Psoas muscle (tissue), 8 donors: ENCODE results near the gene CTDP1. TPM values are rescaled to one million over a fixed set of nuclear protein-coding genes. Genes with fewer than 3 reads are reported as not detected.
A peak's percentile ranks its signal among the peaks of the same experiment; 100 is the strongest.

ENCODE experiments used
- ATAC-seq, 4 donors: fragments of 200-7000 bp; cut with Tn5 transposase; one replicate each; pipeline ENCODE4 v1.9.1; 2020; ENCODE audit warnings: moderate library complexity in 3 of 4, mild to moderate bottlenecking in 2 of 4
- DNase-seq, 2 donors: peaks; one replicate each; pipeline ENCODE4 v3.0.0-alpha.2; 2020
- H3K27ac ChIP-seq: fragments of 200-600 bp; one replicate; pipeline ENCODE4 v1.8.0; 2022
- H3K27me3 ChIP-seq, 3 donors: fragments of 200-600 bp in 1 of 3; one replicate each; pipeline versions ENCODE4 v1.6.1 to v1.8.0; 2013 to 2022; ENCODE audit warnings: low read length in 2 of 3, mild to moderate bottlenecking in 2 of 3, moderate library complexity in 1 of 3; ENCODE audit not compliant: insufficient read depth in 3 of 3
- H3K36me3 ChIP-seq, 2 donors: fragments of 200-600 bp in 1 of 2; one replicate each; pipeline versions ENCODE4 v1.6.1 to v1.8.0; 2013 to 2022; ENCODE audit warnings: low read depth in 1 of 2, mild to moderate bottlenecking in 1 of 2, moderate library complexity in 1 of 2; ENCODE audit not compliant: insufficient read depth in 1 of 2
- H3K4me1 ChIP-seq: fragments of 200-600 bp; one replicate; pipeline ENCODE4 v1.8.0; 2022
- H3K4me3 ChIP-seq: fragments of 200-600 bp; one replicate; pipeline ENCODE4 v1.8.0; 2022; ENCODE audit warnings: mild to moderate bottlenecking
- H3K9me3 ChIP-seq: fragments of 200-600 bp; one replicate; pipeline ENCODE4 v1.8.0; 2022
- CTCF ChIP-seq: fragments of 200-600 bp; IDR thresholded peaks from one replicate; pipeline ENCODE4 v1.8.0; 2022; ENCODE audit warnings: antibody characterized with exemption
- WGBS, 3 donors: extraction: QIAGEN DNeasy Blood & Tissue Kit; methylation state at CpG; one replicate each; pipeline versions ENCODE4 v1.1.6 to v1.1.7; 2013; 5-methylcytosine and 5-hydroxymethylcytosine counted together
- intact Hi-C, 2 donors: fragments of 100-400 bp; cut with DNase I; formaldehyde crosslinking; loops; one replicate each; pipeline versions ENCODE4 v1.11.0 to v1.14.2; 2022
- polyA plus RNA-seq, 3 donors: library from polyadenylated mRNA; stranded (reverse); fragments of 200-250 nt; gene quantifications; one replicate each; pipeline ENCODE4 v1.2.3, GENCODE V29; 2013
- total RNA-seq, 4 donors: library from RNA; stranded (reverse); fragmentation: NEBNext Ultra II Directional in 2 of 4; extraction: Animal tissue kit (Norgen Biotek cat#: 25700) in 2 of 4; gene quantifications; one replicate each; pipeline versions ENCODE4 v1.2.1 to v1.2.4, GENCODE V29; 2021 to 2023
- donor health status: healthy with polysubstance abuse.
- donor health status: DM: no; HTN: no; CAD: no; lungs with moderate emphysema.
- donor health status: Bipolar disorder and iron deficiency.
- donor health status: healthy.
- donor health status: DM: yes; HTN: yes; CAD: no.
- donor health status: DM: no; HTN: no; CAD: no.
- donor health status: DM: no; HTN: no; CAD: no.
- donor health status: DM: yes; HTN: yes; CAD: no.

CTDP1 gene
- total and polyA plus RNA-seq, 7 donors: 7.6 to 21.6 (median 12.4) TPM

GRCh38 chr18:79644006-79644665, 35.5 kb upstream of the CTDP1 start:
- no peak overlapping the region for H3K4me3 ChIP-seq
- DNase-seq (peak; percentile 53 to 72), ATAC-seq (peak; percentile 73 to 85 (median 82))
- intact Hi-C loops: loop anchor here (1.0 to 5.0 kb wide), 4 partner anchors 112 to 265 kb away; no protein-coding TSS in a partner anchor
- WGBS, 3 donors: 9 to 13% (median 11%) methylated on average over 22 of the region's 22 CpGs
- H3K36me3 ChIP-seq: no peaks in the 10 kb centered on the region
- no peaks in the 10 kb centered on the region for H3K9me3 ChIP-seq
- peaks cover 0 to 18% (median 2%) of the 10 kb centered on the region in 3 donors for H3K27me3 ChIP-seq
- peaks cover 3% of the 10 kb centered on the region for H3K4me1 ChIP-seq
- peak; percentile 98 for TF ChIP-seq CTCF
- H3K27ac ChIP-seq: no peak overlapping the region

DNA sequence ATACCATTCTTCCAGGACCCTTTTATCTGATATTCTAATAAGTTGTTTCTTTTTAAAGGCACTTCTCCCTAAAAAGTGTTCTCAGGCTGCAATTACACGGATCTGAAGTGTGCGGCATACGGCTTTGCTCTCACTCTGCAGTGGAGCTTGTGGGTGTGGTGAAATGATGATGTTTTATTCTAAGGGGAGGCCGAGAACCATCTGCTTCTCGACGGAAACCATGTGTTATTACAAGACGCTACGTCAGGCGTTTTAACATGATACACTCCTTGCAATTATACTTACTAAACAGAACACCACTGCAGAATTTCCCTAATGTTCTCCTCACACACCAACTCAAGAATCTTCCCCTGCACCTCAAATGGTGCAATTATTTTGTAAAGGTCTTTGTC, 34.9 kb upstream of the CTDP1 start:
- no peak for DNase-seq
- Histone ChIP-seq H3K4me3 (no peak overlapping the region), H3K9me3 (no peaks in the 10 kb centered on the region), H3K27me3 (peaks cover 0 to 13% (median 2%) of the 10 kb centered on the region in 3 donors), H3K36me3 (no peaks in the 10 kb centered on the region), H3K4me1 (peaks cover 3% of the 10 kb centered on the region), H3K27ac (no peak overlapping the region)
- ATAC-seq: no peak
- 64 to 67% (median 66%) methylated on average over 9 of the region's 9 CpGs for WGBS, 3 donors
- no peak for TF ChIP-seq CTCF
- intact Hi-C loops: loop anchor here (1.0 to 5.0 kb wide), 4 partner anchors 112 to 265 kb away; no protein-coding TSS in a partner anchor

DNA sequence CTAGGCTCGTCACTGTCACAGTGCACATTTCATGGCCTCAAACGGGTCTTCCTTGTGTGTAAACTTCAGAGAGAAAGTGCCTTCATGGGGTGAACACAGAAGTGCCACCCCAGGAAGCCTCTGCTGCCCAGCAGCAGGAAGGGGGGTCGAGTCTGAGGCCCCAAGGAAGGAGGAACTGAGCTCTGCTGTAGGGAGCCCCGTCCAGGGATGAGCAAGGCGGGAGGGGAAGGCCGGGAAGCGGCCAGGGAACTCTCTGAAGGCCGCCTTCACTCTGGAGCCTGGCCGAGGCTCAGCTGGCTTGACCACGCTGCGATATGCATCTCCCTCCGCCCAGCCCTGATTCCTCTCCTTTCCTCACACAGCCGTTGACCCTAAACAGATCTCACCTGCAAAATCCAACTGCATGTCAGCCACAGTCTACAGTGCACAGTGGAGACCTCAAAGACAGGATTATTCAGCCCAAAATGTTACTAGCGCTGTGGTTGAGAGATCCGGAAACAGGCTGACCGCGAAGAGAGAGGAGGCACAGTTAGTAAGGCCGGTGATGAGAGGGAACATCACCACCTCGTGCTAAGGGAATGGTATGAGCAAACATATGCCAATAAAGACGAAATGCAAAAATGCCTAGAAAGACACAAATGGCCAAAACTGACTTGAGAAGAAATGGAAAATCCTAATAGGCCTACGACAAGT, 34.2 kb upstream of the CTDP1 start:
- no peak for TF ChIP-seq CTCF
- no peaks in the 10 kb centered on the region for H3K9me3 ChIP-seq
- H3K27ac ChIP-seq: no peak overlapping the region
- WGBS, 3 donors: 83 to 88% (median 87%) methylated on average over 21 of the region's 21 CpGs
- peaks cover 0 to 5% (median 3%) of the 10 kb centered on the region in 3 donors for H3K27me3 ChIP-seq
- H3K4me1 ChIP-seq: peaks cover 3% of the 10 kb centered on the region
- intact Hi-C loops: no loop called here
- no peak for ATAC-seq
- no peak for DNase-seq
- H3K4me3 ChIP-seq: no peak overlapping the region
- no peaks in the 10 kb centered on the region for H3K36me3 ChIP-seq

DNA sequence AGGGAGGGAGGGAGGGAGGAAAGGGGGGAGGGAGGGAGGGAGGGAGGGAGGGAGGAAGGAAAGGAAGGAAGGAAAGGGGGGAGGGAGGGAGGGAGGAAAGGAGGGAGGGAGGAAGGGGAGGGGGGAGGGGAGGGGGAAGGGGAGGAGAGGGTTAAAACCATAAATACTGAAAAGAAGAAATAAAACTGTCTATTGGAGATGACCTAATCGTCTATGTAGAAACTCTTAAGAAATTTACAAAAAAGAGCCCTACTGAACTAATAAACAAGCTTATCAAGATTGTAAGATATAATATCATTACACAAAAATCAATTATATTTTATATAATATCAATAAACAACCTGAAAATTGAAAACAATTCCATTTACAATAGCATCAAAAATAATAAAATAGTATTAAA, 32.3 kb upstream of the CTDP1 start:
- peaks cover 0 to 1% (median 0%) of the 10 kb centered on the region in 3 donors for H3K27me3 ChIP-seq
- no peak for TF ChIP-seq CTCF
- ATAC-seq (no peak), DNase-seq (no peak)
- WGBS, 3 donors: 0 to 15% (median 12%) methylated on average over 1 of the region's 1 CpG
- H3K27ac ChIP-seq: no peak overlapping the region
- no peaks in the 10 kb centered on the region for H3K9me3 ChIP-seq
- H3K36me3 ChIP-seq: no peaks in the 10 kb centered on the region
- peaks cover 3% of the 10 kb centered on the region for H3K4me1 ChIP-seq
- intact Hi-C loops: no loop called here
- H3K4me3 ChIP-seq: no peak overlapping the region
